Heart left ventricle (tissue), 16 donors: Measurements from ENCODE around the gene CDC16. TPM values are rescaled to one million over a fixed set of nuclear protein-coding genes. Genes with fewer than 3 reads are reported as not detected.

Experiments
- ATAC-seq, 4 donors: fragments of 200-7000 bp; cut with Tn5 transposase; one replicate each; pipeline ENCODE4 v1.9.1; 2020 to 2022; ENCODE audit warnings: moderate library complexity in 4 of 4, mild to moderate bottlenecking in 3 of 4, moderate number of reproducible peaks in 1 of 4
- DNase-seq, 5 donors: peaks; one replicate each; pipeline ENCODE4 v3.0.0-alpha.2; 2020
- H3K27ac ChIP-seq, 12 donors: fragments of 200-600 bp; sonication (generic) in 4 of 12; one replicate each; pipeline versions ENCODE4 v1.5.0 to v1.8.0; 2016 to 2022; ENCODE audit warnings: mild to moderate bottlenecking in 2 of 12
- H3K27me3 ChIP-seq, 9 donors: fragments of 200-600 bp; sonication (generic) in 2 of 9; one replicate each; pipeline versions ENCODE4 v1.5.1 to v1.8.0; 2016 to 2022; ENCODE audit warnings: mild to moderate bottlenecking in 3 of 9
- H3K36me3 ChIP-seq, 9 donors: fragments of 200-600 bp; sonication (generic) in 2 of 9; one replicate each; pipeline versions ENCODE4 v1.5.0 to v1.8.0; 2018 to 2022; ENCODE audit warnings: mild to moderate bottlenecking in 2 of 9
- H3K4me1 ChIP-seq, 12 donors: fragments of 200-600 bp; sonication (generic) in 4 of 12; one replicate each; pipeline versions ENCODE4 v1.5.0 to v1.8.0; 2016 to 2022; ENCODE audit warnings: mild to moderate bottlenecking in 3 of 12
- H3K4me3 ChIP-seq, 12 donors: fragments of 200-600 bp; sonication (generic) in 4 of 12; one replicate each; pipeline versions ENCODE4 v1.5.0 to v1.8.0; 2017 to 2022; ENCODE audit warnings: mild to moderate bottlenecking in 9 of 12, moderate library complexity in 4 of 12
- H3K9me3 ChIP-seq, 12 donors: fragments of 200-600 bp; sonication (generic) in 4 of 12; one replicate each; pipeline versions ENCODE4 v1.5.0 to v1.8.0; 2016 to 2022; ENCODE audit warnings: mild to moderate bottlenecking in 1 of 12
- POLR2A ChIP-seq, 2 donors: fragments of 450-650 bp; IDR thresholded peaks; one replicate each; pipeline ENCODE4 v1.6.1; 2017; ENCODE audit warnings: antibody characterized with exemption in 2 of 2, mild to moderate bottlenecking in 2 of 2, moderate library complexity in 2 of 2
- WGBS, 4 donors: extraction: QIAGEN DNeasy Blood & Tissue Kit in 2 of 4; methylation state at CpG; one replicate each; pipeline versions ENCODE4 v1.1.5 to v1.1.7; 2013 to 2018; 5-methylcytosine and 5-hydroxymethylcytosine counted together
- intact Hi-C, 10 donors: fragments of 100-400 bp; cut with DNase I; formaldehyde crosslinking; loops; one replicate each; pipeline versions ENCODE4 v1.11.1 to v1.14.2; 2022
- microRNA-seq, 4 donors: library from miRNA; unstranded; fragments of <30 nt; microRNA quantifications; one replicate each; pipeline versions ENCODE4 to v1.2.0, GENCODE V29; 2017 to 2020
- polyA plus RNA-seq, 2 donors: library from polyadenylated mRNA; stranded (reverse); fragments of 200-250 nt; gene quantifications; one replicate each; pipeline ENCODE4 v1.2.3, GENCODE V29; 2013
- total RNA-seq, 9 donors: library from RNA; depleted of rRNA in 2 of 9; stranded (reverse); fragments of >200 nt in 2 of 9; fragmentation: NEBNext Ultra II Directional in 3 of 9; extraction: Animal tissue kit (Norgen Biotek cat#: 25700) in 3 of 9; gene quantifications; one replicate each; pipeline versions ENCODE4 v1.1.0 to v1.2.4, GENCODE V29; 2016 to 2023
- TF ChIP-seq, protein P1 (sequence below), 12 donors: fragments of 200-600 bp; sonication (generic) in 4 of 12; IDR thresholded peaks; one replicate each; pipeline versions ENCODE4 v1.5.0 to v1.8.0; 2018 to 2022; ENCODE audit warnings: antibody characterized with exemption in 12 of 12, mild to moderate bottlenecking in 5 of 12
- donor health status: ischemic (EF 13 %, LVEDD 7.1; RV severe dilation, severe dysfunction).
- donor health status: healthy with polysubstance abuse.
- donor health status: DM: no; HTN: yes; CAD: no.
- donor health status: DM: no; HTN: no; CAD: no.
- donor health status: ischemic (EF 25% LVEDD 6.9; RV normal size, moderate dysfunction).
- donor health status: ischemic (EF 25% LVEDD 5.7; RV mildly dilated, moderate dysfunction).
- donor health status: healthy.
- donor health status: DM: yes; HTN: yes; CAD: no.
- donor health status: ischemic (EF 35%, LVEDD 5.7; RV mildly dilated, moderate dysfunction).
- donor health status: nonischemic (EF 11% LVEDD 7.7; RV severe dilation, severe dysfunction).
- donor health status: DM: yes; HTN: yes; CAD: no.
- donor health status: PGD.
- donor health status: ischemic (EF 29% LVEDD 5.4; RV normal size, mild dysfunction).
- donor health status: nonischemic (EF 23%, LVEDD 6.1; RV moderate dilation, normal function).

The CDC16 gene
- total and polyA plus RNA-seq, 11 donors = 20.0 to 41.7 (median 32.4) TPM

DNA sequence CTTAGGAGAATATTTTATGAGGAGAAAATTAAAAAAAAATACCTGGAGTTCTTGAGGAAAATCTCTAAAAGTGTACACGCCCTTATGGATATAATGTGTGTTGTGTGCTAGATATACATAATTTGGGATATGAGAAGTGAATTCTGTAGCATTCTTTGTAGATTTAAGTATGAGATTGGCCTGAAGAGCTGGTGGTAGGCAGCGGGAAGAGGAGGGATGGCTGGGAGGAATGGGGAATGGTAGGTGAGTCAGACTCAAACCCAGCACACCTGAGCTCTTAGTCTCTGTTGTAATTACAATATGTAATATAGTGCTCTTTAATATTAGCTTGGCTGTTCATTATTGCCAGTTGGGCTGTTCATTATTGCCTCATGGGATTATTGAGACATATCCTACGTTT, 86.6 kb downstream of the CDC16 start:
- Histone ChIP-seq H3K9me3 (no peaks in the 10 kb centered on the region), H3K4me1 (peaks cover 0 to 47% (median 26%) of the 10 kb centered on the region in 12 donors), H3K27me3 (no peaks in the 10 kb centered on the region), H3K27ac (no peak overlapping the region), H3K36me3 (peaks cover 0 to 55% (median 52%) of the 10 kb centered on the region in 9 donors), H3K4me3 (no peak overlapping the region)
- intact Hi-C loops = no loop called here
- DNase-seq (no peak), ATAC-seq (no peak)
- 92 to 95% (median 93%) methylated on average over 3 of the region's 3 CpGs for WGBS, 4 donors
- TF ChIP-seq, protein P1, sequence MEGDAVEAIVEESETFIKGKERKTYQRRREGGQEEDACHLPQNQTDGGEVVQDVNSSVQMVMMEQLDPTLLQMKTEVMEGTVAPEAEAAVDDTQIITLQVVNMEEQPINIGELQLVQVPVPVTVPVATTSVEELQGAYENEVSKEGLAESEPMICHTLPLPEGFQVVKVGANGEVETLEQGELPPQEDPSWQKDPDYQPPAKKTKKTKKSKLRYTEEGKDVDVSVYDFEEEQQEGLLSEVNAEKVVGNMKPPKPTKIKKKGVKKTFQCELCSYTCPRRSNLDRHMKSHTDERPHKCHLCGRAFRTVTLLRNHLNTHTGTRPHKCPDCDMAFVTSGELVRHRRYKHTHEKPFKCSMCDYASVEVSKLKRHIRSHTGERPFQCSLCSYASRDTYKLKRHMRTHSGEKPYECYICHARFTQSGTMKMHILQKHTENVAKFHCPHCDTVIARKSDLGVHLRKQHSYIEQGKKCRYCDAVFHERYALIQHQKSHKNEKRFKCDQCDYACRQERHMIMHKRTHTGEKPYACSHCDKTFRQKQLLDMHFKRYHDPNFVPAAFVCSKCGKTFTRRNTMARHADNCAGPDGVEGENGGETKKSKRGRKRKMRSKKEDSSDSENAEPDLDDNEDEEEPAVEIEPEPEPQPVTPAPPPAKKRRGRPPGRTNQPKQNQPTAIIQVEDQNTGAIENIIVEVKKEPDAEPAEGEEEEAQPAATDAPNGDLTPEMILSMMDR (IDR thresholded peaks at IDR 0.05) = no peak
- TF ChIP-seq POLR2A (IDR thresholded peaks at IDR 0.05) = no peak

Small RNA genes lying within 50 kb of the gene (microRNA-seq; reads per million reads assigned to microRNA genes)
- gene MIR4502 = 0 reads per million in 4 donors
- 0 reads per million in 4 donors for gene MIR548AR

Other genes starting within 250 kb of the CDC16 start
- 10 to 100 TPM in 5 of 9 donors, 1 to 10 TPM in 4; 7.2 to 24.2 (median 10.5) TPM for gene RASA3, start 102.3 kb upstream of the CDC16 start, total RNA-seq
- gene RASA3, start 102.3 kb upstream of the CDC16 start, polyA plus RNA-seq = 1 to 10 TPM; 4.8 to 9.0 TPM
- gene CFAP97D2, start 55.6 kb upstream of the CDC16 start, total RNA-seq = not detected
- gene CFAP97D2, start 55.6 kb upstream of the CDC16 start, polyA plus RNA-seq = not detected
- gene UPF3A, start 46.7 kb downstream of the CDC16 start, total RNA-seq = 10 to 100 TPM; 13.4 to 25.5 (median 20.3) TPM
- 10 to 100 TPM; 28.9 to 42.0 TPM for gene UPF3A, start 46.7 kb downstream of the CDC16 start, polyA plus RNA-seq
- 10 to 100 TPM in 5 of 9 donors, 1 to 10 TPM in 4; 7.0 to 17.5 (median 12.1) TPM for gene CHAMP1, start 79.6 kb downstream of the CDC16 start, total RNA-seq
- 1 to 10 TPM; 3.2 to 6.2 TPM for gene CHAMP1, start 79.6 kb downstream of the CDC16 start, polyA plus RNA-seq